Neural cell (in vitro differentiated cells): Measurements from ENCODE around the gene EFEMP1. TPM values are rescaled to one million over a fixed set of nuclear protein-coding genes. Genes with fewer than 3 reads are reported as not detected.

Experiments used
- H2AFZ ChIP-seq: fragments of 200-600, 300-800 bp; sonication (generic), shearing (Covaris generic); 2 replicates; pipeline ENCODE4 v1.6.0; 2014; ENCODE audit warnings: low read depth, mild to moderate bottlenecking, antibody characterized with exemption, low read length, moderate library complexity
- H3F3A ChIP-seq: fragments of 200-600 bp; shearing (Covaris generic); 2 replicates; pipeline ENCODE4 v1.6.1; 2016; ENCODE audit warnings: mild to moderate bottlenecking, moderate library complexity, mixed read lengths, antibody characterized with exemption, low read length; ENCODE audit not compliant: insufficient read depth, poor library complexity, severe bottlenecking
- H3K27ac ChIP-seq: fragments of 200-600, 300-800 bp; sonication (generic), shearing (Covaris generic); 2 replicates; pipeline ENCODE4 v1.5.1; 2014; ENCODE audit warnings: mild to moderate bottlenecking, low read length, moderate library complexity
- H3K27me3 ChIP-seq: fragments of 300-800, 200-600 bp; sonication (generic), shearing (Covaris generic); 2 replicates; pipeline ENCODE4 v1.6.0; 2014; ENCODE audit warnings: mild to moderate bottlenecking, low read depth, low read length, moderate library complexity; ENCODE audit not compliant: insufficient read depth
- H3K36me3 ChIP-seq: fragments of 300-800, 200-600 bp; sonication (generic), shearing (Covaris generic); 2 replicates; pipeline ENCODE4 v1.5.1; 2014; ENCODE audit warnings: mild to moderate bottlenecking, antibody characterized with exemption, low read length, moderate library complexity; ENCODE audit not compliant: insufficient read depth
- H3K4me2 ChIP-seq: fragments of 300-800, 200-600 bp; sonication (generic), shearing (Covaris generic); 2 replicates; pipeline ENCODE4 v1.6.0; 2014; ENCODE audit warnings: mild to moderate bottlenecking, low read length
- H3K4me3 ChIP-seq: fragments of 300-800, 200-600 bp; sonication (generic), shearing (Covaris generic); 2 replicates; pipeline ENCODE4 v1.5.1; 2014; ENCODE audit warnings: mild to moderate bottlenecking, low read length, moderate library complexity
- H3K79me2 ChIP-seq: fragments of 200-600 bp; shearing (Covaris generic); replicated peaks from 2 replicates; pipeline ENCODE4 v1.6.0; 2014; ENCODE audit warnings: mild to moderate bottlenecking, low read length, moderate library complexity; ENCODE audit not compliant: insufficient read depth
- H3K9ac ChIP-seq: fragments of 300-800, 200-600 bp; sonication (generic), shearing (Covaris generic); 2 replicates; pipeline ENCODE4 v1.6.1; 2016; ENCODE audit warnings: mild to moderate bottlenecking, low read length, mixed read lengths
- H3K9me2 ChIP-seq: fragments of 200-600 bp; shearing (Covaris generic); 2 replicates; pipeline ENCODE4 v1.6.1; 2016; ENCODE audit warnings: mild to moderate bottlenecking, low read length, mixed read lengths; ENCODE audit not compliant: insufficient read depth
- H3K9me3 ChIP-seq: fragments of 200-600, 300-800 bp; sonication (generic), shearing (Covaris generic); 2 replicates; pipeline ENCODE4 v1.6.1; 2016; ENCODE audit warnings: mild to moderate bottlenecking, mixed run types, low read length, moderate library complexity, mixed read lengths
- H4K20me1 ChIP-seq: fragments of 200-600 bp; shearing (Covaris generic); 2 replicates; pipeline ENCODE4 v1.6.1; 2016; ENCODE audit warnings: mild to moderate bottlenecking, mixed run types; ENCODE audit not compliant: insufficient read depth
- CTCF ChIP-seq: fragments of 450-650 bp; IDR thresholded peaks from 2 replicates; pipeline ENCODE4 v1.5.1; 2014; ENCODE audit warnings: antibody characterized with exemption, mild to moderate bottlenecking, moderate library complexity; ENCODE audit not compliant: poor library complexity, severe bottlenecking
- EP300 ChIP-seq: fragments of 450-650 bp; conservative IDR thresholded peaks from 2 replicates; pipeline ENCODE4 v1.6.1; 2014; ENCODE audit warnings: antibody characterized with exemption, mild to moderate bottlenecking, moderate library complexity; ENCODE audit not compliant: poor library complexity, severe bottlenecking
- EZH2 ChIP-seq: fragments of 200-600, 300-800 bp; shearing (Covaris generic), sonication (generic); IDR thresholded peaks from 2 replicates; pipeline ENCODE4 v1.6.1; 2014; ENCODE audit warnings: antibody characterized with exemption, low read length, borderline replicate concordance, mild to moderate bottlenecking; ENCODE audit not compliant: insufficient read depth, poor library complexity, severe bottlenecking
- MXI1 ChIP-seq: fragments of 450-650 bp; conservative IDR thresholded peaks from 2 replicates; pipeline ENCODE4 v1.6.1; 2014; ENCODE audit warnings: antibody characterized with exemption, mild to moderate bottlenecking; ENCODE audit not compliant: poor library complexity, severe bottlenecking
- POLR2AphosphoS5 ChIP-seq: IDR thresholded peaks from 2 replicates; pipeline ENCODE4 v1.6.1; 2012
- RAD21 ChIP-seq: fragments of 450-650 bp; conservative IDR thresholded peaks from 2 replicates; pipeline ENCODE4 v1.6.1; 2014; ENCODE audit warnings: antibody characterized with exemption, mild to moderate bottlenecking, moderate library complexity
- REST ChIP-seq: IDR thresholded peaks from 2 replicates; pipeline ENCODE4 v1.6.1; 2012; ENCODE audit warnings: borderline replicate concordance
- SMC3 ChIP-seq: fragments of 450-650 bp; conservative IDR thresholded peaks from 2 replicates; pipeline ENCODE4 v1.6.1; 2014; ENCODE audit warnings: antibody characterized with exemption, mild to moderate bottlenecking, moderate library complexity; ENCODE audit not compliant: poor library complexity
- TAF1 ChIP-seq: IDR thresholded peaks from 2 replicates; pipeline ENCODE4 v1.6.1; 2012; ENCODE audit warnings: low read depth
- polyA plus RNA-seq: library from polyadenylated mRNA; depleted of rRNA; stranded (reverse); fragments of >200 nt; gene quantifications from 2 replicates; pipeline ENCODE4 v1.2.3, GENCODE V29; 2014

EFEMP1 gene
- polyA plus RNA-seq, 1 donor from 2014 or later = 2.7 TPM

GRCh38 chr2:55885127-55885943, 38.2 kb downstream of the EFEMP1 start:
- no peak overlapping the region for H3K9ac ChIP-seq
- H3K36me3 ChIP-seq = no peaks in the 10 kb centered on the region
- no peaks in the 10 kb centered on the region for H3F3A ChIP-seq
- H3K27me3 ChIP-seq = no peaks in the 10 kb centered on the region
- no peaks in the 10 kb centered on the region for H4K20me1 ChIP-seq
- no peak for TF ChIP-seq CTCF
- TF ChIP-seq POLR2AphosphoS5 = no peak
- TF ChIP-seq REST = no peak
- TF ChIP-seq EZH2 = no peak
- no peak for TF ChIP-seq MXI1
- no peak for TF ChIP-seq SMC3
- TF ChIP-seq RAD21 = no peak
- no peak for TF ChIP-seq EP300
- no peak for TF ChIP-seq TAF1
- no peak overlapping the region for H2AFZ ChIP-seq
- H3K79me2 ChIP-seq = no peaks in the 10 kb centered on the region
- H3K9me2 ChIP-seq = no peaks in the 10 kb centered on the region
- H3K4me2 ChIP-seq = no peak overlapping the region
- H3K27ac ChIP-seq = no peak overlapping the region
- no peaks in the 10 kb centered on the region for H3K9me3 ChIP-seq
- H3K4me3 ChIP-seq = no peak overlapping the region

DNA sequence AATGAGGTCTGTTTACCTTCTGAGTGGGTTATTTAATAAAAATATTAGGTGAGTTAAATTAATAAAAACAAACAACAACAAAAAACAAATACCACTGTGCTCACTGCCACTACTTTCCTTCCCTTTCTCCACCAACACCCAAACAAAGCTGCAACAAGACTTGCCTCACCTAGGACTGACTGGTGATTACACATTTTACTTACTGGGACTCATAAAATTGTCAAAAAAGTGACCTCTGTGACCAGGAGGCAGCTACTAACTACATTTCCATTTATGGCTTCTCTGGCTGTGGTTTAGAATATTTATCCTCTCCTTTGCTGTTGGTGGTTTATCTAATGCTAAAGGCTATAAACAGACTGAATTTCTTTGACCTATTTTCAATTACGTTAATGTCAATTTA, 39.8 kb downstream of the EFEMP1 start:
- H3K4me2 ChIP-seq = no peak overlapping the region
- H3K9ac ChIP-seq = no peak overlapping the region
- no peaks in the 10 kb centered on the region for H3K79me2 ChIP-seq
- H3K36me3 ChIP-seq = no peaks in the 10 kb centered on the region
- H4K20me1 ChIP-seq = no peaks in the 10 kb centered on the region
- H3K9me2 ChIP-seq = no peaks in the 10 kb centered on the region
- H3K9me3 ChIP-seq = no peaks in the 10 kb centered on the region
- TF ChIP-seq MXI1 (no peak), POLR2AphosphoS5 (no peak), RAD21 (no peak), CTCF (no peak), SMC3 (no peak), EP300 (no peak), REST (no peak), EZH2 (no peak), TAF1 (no peak)
- no peak overlapping the region for H3K27ac ChIP-seq
- no peaks in the 10 kb centered on the region for H3K27me3 ChIP-seq
- H3F3A ChIP-seq = no peaks in the 10 kb centered on the region
- no peak overlapping the region for H2AFZ ChIP-seq
- no peak overlapping the region for H3K4me3 ChIP-seq
